HG03457 (cell line): ENCODE results near the gene MAIP1.
"Not testable (repeated sequence)": the region's sequence is repeated elsewhere in the genome, so short reads cannot be mapped to it uniquely, and the experiment has no call there.

Experiments
- ATAC-seq: cut with Tn5 transposase; IDR thresholded peaks from one replicate; pipeline ENCODE4 v1.9.1; 2021; ENCODE audit warnings: moderate number of reproducible peaks; ENCODE audit not compliant: unreplicated experiment

The MAIP1 gene

GRCh38 chr2:199955339-199956061, at the start of gene MAIP1, which contains the start of gene TYW5:
TSS of gene MAIP1 (plus strand) at chr2:199955582. CDS start at chr2:199955799, 217 bp downstream.
TSS of gene TYW5 (minus strand) at chr2:199955491. CDS start at chr2:199955470, 21 bp downstream.
- ATAC-seq = peak; percentile 78

GRCh38 chr2:199907008-199907714, 48.2 kb upstream of the MAIP1 start:
- no peak for ATAC-seq

- no peak for ATAC-seq
These were observed 44.9 kb upstream of the MAIP1 start for GRCh38 chr2:199910338-199911051.

GRCh38 chr2:199911052-199911876, 44.1 kb upstream of the MAIP1 start, which contains the start of gene C2orf69:
TSS of gene C2orf69 (plus strand) at chr2:199911293. CDS start at chr2:199911439, 146 bp downstream.
- peak; percentile 87 for ATAC-seq

- ATAC-seq = no peak
These were observed 43.6 kb upstream of the MAIP1 start for GRCh38 chr2:199911877-199912161.

DNA sequence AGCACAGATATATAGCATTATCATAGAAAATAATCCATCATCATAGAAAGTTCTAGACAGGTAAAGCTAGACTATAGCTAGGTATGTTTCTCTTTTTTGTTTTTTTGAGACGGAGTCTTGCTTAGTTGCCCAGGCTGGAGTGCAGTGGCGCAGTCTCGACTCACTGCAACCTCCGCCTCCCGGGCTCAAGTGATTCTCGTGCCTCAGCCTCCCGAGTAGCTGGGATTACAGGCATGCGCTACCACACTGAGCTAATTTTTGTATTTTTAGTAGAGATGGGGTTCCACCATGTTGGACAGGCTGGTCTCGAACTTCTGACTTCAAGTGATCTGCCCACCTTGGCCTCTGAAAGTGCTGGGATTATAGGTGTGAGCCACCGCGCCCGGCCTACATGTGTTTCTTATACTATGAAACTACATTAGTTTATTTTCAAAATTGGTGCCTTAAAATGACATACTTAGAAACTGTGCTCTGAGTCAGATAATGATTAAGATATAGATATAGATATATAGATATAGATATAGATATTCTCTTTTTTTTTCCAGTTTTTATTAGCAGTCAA, 42.7 kb upstream of the MAIP1 start:
- not testable (repeated sequence) for ATAC-seq

DNA sequence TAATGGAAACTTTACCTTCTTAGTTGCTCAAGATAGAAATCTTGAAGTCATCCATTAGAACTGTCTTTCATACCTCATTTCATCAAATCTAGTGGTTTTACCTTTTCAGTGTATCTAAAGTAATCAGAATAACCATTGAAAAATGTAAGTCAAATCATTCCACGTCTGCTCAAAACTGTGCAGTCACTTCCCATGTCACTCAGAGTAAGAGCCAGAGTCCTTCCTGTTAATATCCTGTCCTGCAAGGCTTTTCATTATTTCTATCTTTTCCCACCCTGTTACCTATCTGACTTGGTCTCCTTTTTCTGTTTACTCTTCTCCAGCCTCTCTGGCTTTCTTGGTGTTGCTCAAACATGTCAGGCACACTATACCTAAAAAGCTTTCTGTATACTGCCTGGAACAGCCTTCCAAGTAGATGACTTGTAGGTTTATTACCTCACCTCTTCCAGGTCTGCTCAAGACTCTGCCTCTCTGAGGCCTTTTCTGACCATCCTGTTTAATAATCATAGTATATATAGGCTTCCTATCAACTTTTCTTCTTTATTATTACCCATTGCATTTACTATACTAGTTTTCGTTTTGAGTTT, 40.9 kb upstream of the MAIP1 start:
- ATAC-seq = no peak

GRCh38 chr2:199916980-199917379, 38.4 kb upstream of the MAIP1 start:
- ATAC-seq = no peak

DNA sequence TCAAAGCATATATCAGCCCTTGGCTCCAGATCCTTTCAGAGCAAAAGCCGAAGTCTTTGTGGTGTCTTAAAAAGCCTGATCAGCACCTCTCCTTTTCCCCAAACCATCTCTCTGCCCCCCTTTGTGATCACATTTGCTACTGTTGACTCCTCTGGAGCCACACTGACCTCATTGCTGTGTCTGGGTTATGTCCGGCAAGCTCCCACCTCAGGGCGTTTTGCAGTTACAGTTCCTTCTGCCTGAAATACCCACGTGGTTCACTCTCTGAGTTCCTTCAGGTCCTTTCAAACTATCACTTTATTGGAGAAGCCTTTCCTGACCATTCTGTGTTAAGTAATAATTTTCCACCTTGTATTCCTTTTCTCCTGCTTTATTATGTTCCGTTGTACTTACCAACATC, 32.5 kb upstream of the MAIP1 start:
- ATAC-seq = no peak

DNA sequence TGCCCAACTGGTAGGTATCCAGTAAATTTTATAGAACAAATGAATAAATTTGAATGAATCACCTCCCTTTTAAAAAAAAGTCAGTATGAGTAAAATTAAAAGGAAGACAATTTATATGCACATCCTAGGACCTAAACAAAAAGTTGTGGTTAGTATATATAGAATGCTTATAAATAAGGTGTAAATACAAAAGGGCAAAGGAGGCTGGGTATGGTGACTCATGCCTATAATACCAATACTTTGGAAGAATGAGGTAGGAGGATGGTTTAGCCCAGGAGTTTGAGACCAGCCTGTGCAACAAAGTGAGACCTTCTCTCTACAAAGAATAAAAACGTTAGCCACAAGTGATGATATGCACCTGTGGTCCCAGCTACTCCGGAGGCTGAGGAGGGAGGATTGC, 31.5 kb upstream of the MAIP1 start:
- ATAC-seq = no peak

DNA sequence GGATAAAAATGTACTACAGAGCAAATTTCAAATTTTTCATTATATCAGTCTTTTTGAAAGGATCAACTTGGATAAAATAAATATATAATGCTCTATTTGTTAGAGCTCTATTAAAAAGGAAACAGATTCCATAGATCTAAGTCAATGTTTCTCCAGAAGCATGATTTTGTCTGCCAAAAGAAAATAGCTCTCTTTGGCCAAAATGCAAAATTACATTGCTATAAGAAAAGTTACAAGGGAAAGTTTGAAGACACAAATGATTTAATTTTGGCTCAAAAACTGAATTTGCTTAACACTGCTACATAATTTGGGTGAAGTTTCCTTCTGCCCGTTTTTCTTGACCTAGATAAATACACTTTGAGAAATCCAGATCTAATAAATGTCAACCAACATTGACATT, 28.6 kb upstream of the MAIP1 start:
- no peak for ATAC-seq

DNA sequence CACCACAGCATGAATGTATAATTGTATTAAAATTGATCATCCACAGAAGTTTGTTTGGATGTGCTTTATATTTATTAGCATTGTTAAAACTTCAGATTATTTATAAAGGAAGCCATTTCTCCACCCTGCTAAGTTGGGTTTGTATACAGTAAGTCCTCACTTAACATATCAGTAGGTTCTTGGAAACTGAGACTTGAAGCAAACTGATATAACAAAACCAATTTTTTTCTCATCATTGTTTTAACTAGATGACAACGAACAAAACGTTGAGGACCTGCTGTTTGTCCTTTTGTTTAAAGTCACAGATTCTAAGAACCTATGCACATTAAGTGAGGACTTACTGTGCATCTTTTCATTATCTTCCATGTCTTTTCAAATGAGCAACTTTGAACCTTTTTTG, 27.2 kb upstream of the MAIP1 start:
- ATAC-seq = no peak

- ATAC-seq = no peak
These were observed 26.8 kb upstream of the MAIP1 start for GRCh38 chr2:199928626-199929025.

DNA sequence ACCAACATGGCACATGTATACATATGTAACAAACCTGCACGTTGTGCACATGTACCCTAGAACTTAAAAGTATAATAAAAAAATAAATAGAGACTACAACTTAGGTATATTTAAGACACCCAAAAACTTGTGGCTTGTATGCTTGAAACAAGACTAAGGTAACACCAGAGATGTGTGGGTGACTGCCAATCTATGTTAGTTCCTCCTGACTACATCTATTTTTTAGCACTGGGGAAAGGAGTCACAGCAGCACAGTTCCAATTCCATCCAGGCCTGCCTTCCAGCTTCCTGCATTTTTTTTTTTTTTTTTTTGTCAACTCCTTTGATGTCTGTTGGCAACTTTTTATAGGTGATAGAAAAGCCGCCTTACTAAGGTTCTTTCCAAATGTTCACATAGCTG, 26.1 kb upstream of the MAIP1 start:
- ATAC-seq = no peak

GRCh38 chr2:199932312-199932855, 23.0 kb upstream of the MAIP1 start:
- ATAC-seq = no peak

GRCh38 chr2:199933466-199933865, 21.9 kb upstream of the MAIP1 start:
- ATAC-seq = no peak

DNA sequence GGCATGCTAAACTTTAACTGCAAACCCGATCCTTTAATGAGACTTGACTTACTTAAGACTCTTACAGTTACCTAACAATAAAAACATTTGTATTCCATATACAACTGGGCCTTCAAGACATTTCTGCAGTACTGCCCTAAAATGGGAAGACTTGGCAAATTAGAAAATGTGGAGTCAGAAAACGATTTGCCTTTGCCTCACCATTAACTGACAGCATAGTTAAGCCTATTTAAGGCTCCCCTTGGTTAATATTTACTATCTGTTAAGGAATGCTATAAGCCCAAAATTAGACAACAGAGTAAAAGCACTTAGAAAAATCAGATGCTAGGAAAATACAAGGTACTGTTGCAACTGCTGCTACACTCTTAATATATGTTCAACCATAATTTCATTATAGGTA, 18.8 kb upstream of the MAIP1 start:
- no peak for ATAC-seq

GRCh38 chr2:199940373-199940772, 15.0 kb upstream of the MAIP1 start:
- ATAC-seq = no peak

DNA sequence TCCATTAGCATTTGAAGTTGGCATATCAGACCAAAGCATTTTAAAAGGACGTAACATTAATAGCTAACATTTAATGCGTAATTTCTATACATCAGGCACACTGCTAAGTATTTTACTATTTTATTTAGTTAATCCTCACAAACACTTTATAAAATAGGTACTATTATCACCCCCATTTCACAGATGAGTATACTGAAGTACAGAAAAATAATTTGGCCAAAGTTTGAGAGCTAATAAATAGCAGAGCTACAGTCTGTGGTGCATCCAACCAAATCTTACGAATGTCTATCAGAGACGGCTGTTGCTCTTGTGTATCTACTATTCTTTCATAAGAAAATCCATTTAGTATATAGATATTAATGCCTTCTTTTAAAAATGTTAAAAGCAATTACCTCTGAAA, 12.0 kb upstream of the MAIP1 start:
- no peak for ATAC-seq

DNA sequence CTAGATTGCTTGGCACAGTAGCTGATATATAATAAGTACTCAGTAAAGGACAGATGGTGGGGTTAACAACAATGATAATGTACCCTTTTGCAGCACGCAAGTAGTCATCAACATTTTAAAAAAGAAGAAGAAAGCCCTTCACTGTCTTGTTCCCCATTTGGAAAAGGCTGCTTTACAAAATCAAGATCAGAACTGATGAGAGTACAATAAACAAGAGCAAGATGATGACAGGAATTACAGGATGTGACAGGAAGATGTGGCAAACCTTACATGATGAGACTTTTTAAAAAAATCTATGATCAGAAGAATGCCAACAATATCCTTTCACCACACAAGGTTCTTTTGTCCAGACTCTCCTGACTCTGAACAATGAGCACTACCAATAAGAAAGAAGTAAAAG, 9.2 kb upstream of the MAIP1 start:
- ATAC-seq = no peak
